Activated CD8-positive, alpha-beta T cell treated with anti-CD3 and anti-CD28 coated beads for 36 hours (primary cell): ENCODE data around the gene RGS14. TPM values are rescaled to one million over a fixed set of nuclear protein-coding genes. Genes with fewer than 3 reads are reported as not detected.

ENCODE experiments used
- ATAC-seq: fragments of 200-7000 bp; cut with Tn5 transposase; one replicate; pipeline ENCODE4 v1.10.0; 2021; ENCODE audit warnings: mild to moderate bottlenecking, moderate library complexity
- CTCF ChIA-PET: fragments of 350-600 bp; sonication (Branson Sonifier 250); formaldehyde crosslinking; loops from one replicate; lab custom pipeline; 2021; ENCODE audit warnings: antibody characterized with exemption; lab: Charles Lee
- POLR2A ChIA-PET: fragments of 350-600 bp; sonication (Branson Sonifier 250); formaldehyde crosslinking; loops from one replicate; lab custom pipeline; 2021; ENCODE audit warnings: antibody characterized with exemption; lab: Charles Lee
- DNase-seq: peaks from one replicate; pipeline ENCODE4 v3.0.0-alpha.2; 2020
- H3K27ac Mint-ChIP-seq: one replicate; pipeline ENCODE4 v1.8.0; 2021; ENCODE audit warnings: mild to moderate bottlenecking, mixed read lengths
- H3K27me3 Mint-ChIP-seq: one replicate; pipeline ENCODE4 v1.8.0; 2021; ENCODE audit warnings: mixed read lengths
- H3K36me3 Mint-ChIP-seq: one replicate; pipeline ENCODE4 v1.8.0; 2021; ENCODE audit warnings: low read depth, mixed read lengths
- H3K4me1 Mint-ChIP-seq: one replicate; pipeline ENCODE4 v1.8.0; 2021; ENCODE audit warnings: low read depth, mixed read lengths
- H3K4me3 Mint-ChIP-seq: one replicate; pipeline ENCODE4 v1.8.0; 2021; ENCODE audit warnings: mild to moderate bottlenecking, moderate library complexity, mixed read lengths
- H3K9me3 Mint-ChIP-seq: one replicate; pipeline ENCODE4 v1.8.0; 2021; ENCODE audit warnings: mixed read lengths
- intact Hi-C: fragments of 100-400 bp; cut with micrococcal nuclease; formaldehyde crosslinking; loops from one replicate; pipeline ENCODE4 v1.10.0; 2022
- total RNA-seq, 2 experiments: library from RNA; stranded (reverse); gene quantifications; one replicate each; pipeline ENCODE4 v1.2.3, GENCODE V29; 2021
- TF ChIP-seq, protein P1 (sequence below): fragments of 200-600 bp; IDR thresholded peaks from one replicate; pipeline ENCODE4 v1.8.0; 2022; ENCODE audit warnings: antibody characterized with exemption, mild to moderate bottlenecking

Gene RGS14
- total RNA-seq, 2 experiments from 2014 or later = 50.4 to 52.5 TPM

GRCh38 chr5:177386542-177386941 is 28.8 kb downstream of the RGS14 start:
- Mint-ChIP-seq H3K27me3 (no peaks in the 10 kb centered on the region), H3K27ac (no peak overlapping the region), H3K4me1 (peaks cover 45% of the 10 kb centered on the region), H3K9me3 (no peaks in the 10 kb centered on the region), H3K4me3 (no peak overlapping the region), H3K36me3 (no peaks in the 10 kb centered on the region)
- TF ChIP-seq, protein P1, sequence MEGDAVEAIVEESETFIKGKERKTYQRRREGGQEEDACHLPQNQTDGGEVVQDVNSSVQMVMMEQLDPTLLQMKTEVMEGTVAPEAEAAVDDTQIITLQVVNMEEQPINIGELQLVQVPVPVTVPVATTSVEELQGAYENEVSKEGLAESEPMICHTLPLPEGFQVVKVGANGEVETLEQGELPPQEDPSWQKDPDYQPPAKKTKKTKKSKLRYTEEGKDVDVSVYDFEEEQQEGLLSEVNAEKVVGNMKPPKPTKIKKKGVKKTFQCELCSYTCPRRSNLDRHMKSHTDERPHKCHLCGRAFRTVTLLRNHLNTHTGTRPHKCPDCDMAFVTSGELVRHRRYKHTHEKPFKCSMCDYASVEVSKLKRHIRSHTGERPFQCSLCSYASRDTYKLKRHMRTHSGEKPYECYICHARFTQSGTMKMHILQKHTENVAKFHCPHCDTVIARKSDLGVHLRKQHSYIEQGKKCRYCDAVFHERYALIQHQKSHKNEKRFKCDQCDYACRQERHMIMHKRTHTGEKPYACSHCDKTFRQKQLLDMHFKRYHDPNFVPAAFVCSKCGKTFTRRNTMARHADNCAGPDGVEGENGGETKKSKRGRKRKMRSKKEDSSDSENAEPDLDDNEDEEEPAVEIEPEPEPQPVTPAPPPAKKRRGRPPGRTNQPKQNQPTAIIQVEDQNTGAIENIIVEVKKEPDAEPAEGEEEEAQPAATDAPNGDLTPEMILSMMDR = no peak
- ChIA-PET POLR2A (interaction anchor here (0.5 to 2.8 kb wide), 5 partner anchors 10 to 82 kb away, joined by 3 to 10 read pairs (median 3); no protein-coding TSS in a partner anchor), CTCF (interaction anchor here (1.0 to 9.7 kb wide), 6 partner anchors 9 to 63 kb away, joined by 3 to 237 read pairs (median 6); partner anchors contain the start of gene PRR7)
- intact Hi-C loops = no loop called here
- DNase-seq (no peak), ATAC-seq (no peak)

- Mint-ChIP-seq H3K27me3 (no peaks in the 10 kb centered on the region), H3K4me1 (peaks cover 44% of the 10 kb centered on the region), H3K27ac (no peak overlapping the region), H3K4me3 (no peak overlapping the region), H3K9me3 (no peaks in the 10 kb centered on the region), H3K36me3 (no peaks in the 10 kb centered on the region)
- ATAC-seq (no peak), DNase-seq (no peak)
- intact Hi-C loops = no loop called here
- ChIA-PET CTCF (interaction anchor here (0.5 to 9.7 kb wide), 5 partner anchors 10 to 154 kb away, joined by 3 to 237 read pairs (median 5); partner anchors contain the start of gene PRR7), POLR2A (interaction anchor here (1.2 to 2.8 kb wide), 3 partner anchors 10 to 84 kb away, joined by 3 to 10 read pairs (median 5); no protein-coding TSS in a partner anchor)
- TF ChIP-seq, protein P1 = no peak
Measured at GRCh38 chr5:177387405-177387804, 29.7 kb downstream of the RGS14 start.

DNA sequence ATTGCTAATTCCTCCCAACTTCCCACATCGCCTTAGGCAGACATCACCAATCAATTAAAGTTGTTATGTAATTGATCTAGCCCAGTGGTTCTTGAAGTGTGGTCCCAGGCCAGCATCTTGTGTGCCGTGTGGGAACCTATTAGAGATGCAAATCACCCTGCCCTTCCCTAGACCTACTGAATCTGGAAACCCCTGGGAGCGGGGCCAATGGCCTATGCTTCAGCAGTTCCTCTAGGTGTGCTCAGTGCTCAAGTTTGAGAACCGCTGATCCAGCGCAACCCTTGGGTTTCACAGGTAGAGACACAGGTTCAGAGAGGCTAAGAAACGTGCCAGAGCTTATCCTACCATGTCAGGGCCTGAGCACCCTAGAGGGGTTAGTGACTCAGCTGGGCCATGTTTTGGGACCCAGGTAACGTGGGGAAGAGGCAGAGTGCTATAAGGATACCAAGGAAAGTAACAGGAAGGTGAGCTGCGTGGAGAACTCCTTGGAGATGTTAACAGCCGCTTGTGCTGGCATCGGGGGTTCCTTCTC is 30.9 kb downstream of the RGS14 start:
- Mint-ChIP-seq H3K27me3 (no peaks in the 10 kb centered on the region), H3K36me3 (no peaks in the 10 kb centered on the region), H3K4me3 (no peak overlapping the region), H3K27ac (peak overlapping the region; percentile 76), H3K9me3 (no peaks in the 10 kb centered on the region), H3K4me1 (peaks cover 42% of the 10 kb centered on the region)
- intact Hi-C loops = no loop called here
- ChIA-PET CTCF (interaction anchor here (0.9 to 9.7 kb wide), 19 partner anchors 8 to 275 kb away, joined by 3 to 237 read pairs (median 15); partner anchors contain the start of genes PFN3, PRR7 and RGS14), POLR2A (interaction anchor here (0.7 to 3.3 kb wide), 15 partner anchors 10 to 112 kb away, joined by 3 to 39 read pairs (median 5); partner anchors contain the start of genes LMAN2 and PDLIM7)
- ATAC-seq (no peak), DNase-seq (no peak)
- TF ChIP-seq, protein P1 = no peak

DNA sequence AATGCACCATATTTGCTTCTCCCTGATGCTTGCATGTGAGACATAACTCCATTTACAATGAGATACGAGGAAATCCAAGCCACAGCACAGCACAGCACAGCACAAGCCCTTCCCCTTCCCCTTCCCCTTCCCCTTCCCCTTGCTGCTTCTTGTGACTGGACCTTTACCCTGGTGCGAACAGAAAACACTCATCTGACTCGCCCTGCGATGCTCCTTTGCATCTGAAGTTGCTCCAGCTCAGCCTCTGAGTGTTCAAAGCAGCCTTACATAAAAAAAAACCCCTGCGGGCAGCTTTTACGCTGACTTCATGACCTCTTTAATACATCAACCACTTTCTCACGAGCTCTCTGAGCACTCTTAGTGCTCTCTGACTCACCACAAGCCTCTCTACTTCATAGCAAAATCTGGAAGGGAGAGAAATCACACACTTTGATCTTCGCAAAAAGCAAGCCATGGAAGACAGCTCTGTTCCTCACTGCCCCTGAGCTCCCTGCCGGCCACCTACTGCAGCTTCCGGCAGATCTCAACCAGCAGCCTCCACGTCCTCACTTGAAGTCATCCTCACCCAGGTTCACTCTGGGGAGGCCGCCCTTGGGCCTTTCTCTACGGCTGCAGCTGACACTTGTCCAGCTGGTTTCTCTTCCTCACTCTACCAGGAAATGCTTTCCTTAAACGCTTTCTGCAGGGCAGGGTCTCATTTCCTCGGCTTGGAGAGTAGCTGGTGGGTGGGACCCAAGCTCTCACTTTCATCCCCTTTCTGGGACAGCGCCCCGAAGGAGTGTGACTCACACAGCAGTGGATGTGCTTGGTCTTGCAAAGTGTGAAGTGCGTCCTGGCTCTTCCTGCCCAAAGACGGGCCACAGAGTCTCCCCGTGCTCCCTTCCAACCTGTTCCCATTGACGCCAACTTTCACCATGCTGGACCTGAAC is 31.8 kb downstream of the RGS14 start:
- intact Hi-C loops = loop anchor here (2.0 to 10.0 kb wide), 2 partner anchors 75 to 107 kb away; partner anchors contain the start of genes MXD3 and PDLIM7
- peak; percentile 79 for DNase-seq
- ChIA-PET CTCF (interaction anchor here (0.6 to 9.7 kb wide), 34 partner anchors 9 to 276 kb away, joined by 3 to 237 read pairs (median 8); partner anchors contain the start of genes LMAN2, PDLIM7, PFN3 and PRR7), POLR2A (interaction anchor here (0.7 to 3.3 kb wide), 28 partner anchors 10 to 111 kb away, joined by 3 to 39 read pairs (median 5); partner anchors contain the start of genes LMAN2, MXD3, PDLIM7 and PRR7)
- TF ChIP-seq, protein P1 = no peak
- peak; percentile 69 for ATAC-seq
- H3K9me3 Mint-ChIP-seq = no peaks in the 10 kb centered on the region
- no peaks in the 10 kb centered on the region for H3K27me3 Mint-ChIP-seq
- H3K4me1 Mint-ChIP-seq = peaks cover 42% of the 10 kb centered on the region
- H3K4me3 Mint-ChIP-seq = peak overlapping the region; percentile 13
- H3K36me3 Mint-ChIP-seq = no peaks in the 10 kb centered on the region
- peak overlapping the region; percentile 76 for H3K27ac Mint-ChIP-seq
